SK-N-SH treated with all-trans-retinoic acid at 6 μM for 48 hours (cell line): ENCODE results near the gene SLC25A2.

Source experiments
- ARNTL ChIP-seq: fragments of 450-650 bp; formaldehyde crosslinking; IDR thresholded peaks from 2 replicates; pipeline ENCODE4 v1.5.0; 2020; ENCODE audit warnings: low read depth, mild to moderate bottlenecking, moderate library complexity, borderline replicate concordance
- CSDC2 ChIP-seq: fragments of 250-450 bp; sonication (Bioruptor Pico); IDR thresholded peaks from 2 replicates; pipeline ENCODE4 v1.5.0; 2020; ENCODE audit warnings: mild to moderate bottlenecking, moderate library complexity
- GLIS3 ChIP-seq: fragments of 250-450 bp; sonication (Bioruptor Pico); IDR thresholded peaks from 2 replicates; pipeline ENCODE4 v1.5.0; 2020; ENCODE audit warnings: mild to moderate bottlenecking, moderate library complexity
- TOX ChIP-seq: fragments of 250-450 bp; sonication (Bioruptor Pico); IDR thresholded peaks from 2 replicates; pipeline ENCODE4 v1.8.0; 2021; ENCODE audit warnings: mild to moderate bottlenecking, moderate library complexity, borderline replicate concordance
- ZFP3 ChIP-seq: fragments of 250-450 bp; sonication (Bioruptor Pico); IDR thresholded peaks from 2 replicates; pipeline ENCODE4 v1.5.0; 2020; ENCODE audit warnings: mild to moderate bottlenecking, moderate library complexity
- ZFP30 ChIP-seq: fragments of 450-650 bp; formaldehyde crosslinking; IDR thresholded peaks from 2 replicates; pipeline ENCODE4 v1.5.0; 2022; ENCODE audit warnings: mild to moderate bottlenecking, moderate library complexity
- TF ChIP-seq, protein P1 (sequence below): fragments of 250-450 bp; sonication (Bioruptor Pico); IDR thresholded peaks from 2 replicates; pipeline ENCODE4 v1.5.1; 2020; ENCODE audit warnings: low read depth, mild to moderate bottlenecking, moderate library complexity
- TF ChIP-seq, protein P2 (sequence below): fragments of 250-450 bp; sonication (Bioruptor Pico); IDR thresholded peaks from 2 replicates; pipeline ENCODE4 v1.8.0; 2020; ENCODE audit warnings: mild to moderate bottlenecking, moderate library complexity, borderline replicate concordance
- TF ChIP-seq, protein P3 (sequence below): fragments of 250-450 bp; sonication (Bioruptor Pico); IDR thresholded peaks from 2 replicates; pipeline ENCODE4 v1.8.0; 2021; ENCODE audit warnings: low read depth, mild to moderate bottlenecking, moderate library complexity, borderline replicate concordance

DNA sequence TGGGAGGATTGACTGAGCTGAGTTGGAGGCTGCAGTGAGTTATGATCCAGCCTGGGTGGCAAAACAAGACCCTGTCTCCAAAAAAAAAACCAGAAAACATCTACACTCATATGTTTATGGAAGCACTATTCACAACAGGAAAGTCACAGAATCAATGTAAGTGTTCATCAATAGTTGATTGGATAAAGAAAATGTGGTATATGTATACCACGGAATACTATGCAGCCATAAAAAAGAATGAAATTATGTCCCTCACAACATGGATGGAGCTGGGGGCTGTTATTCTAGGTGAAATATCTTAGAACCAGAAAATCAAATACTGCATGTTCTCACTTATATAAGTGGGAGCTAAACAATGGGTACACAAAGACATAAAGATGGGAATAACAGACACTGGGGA lies 2.8 kb upstream of the SLC25A2 start:
- TF ChIP-seq, protein P1, sequence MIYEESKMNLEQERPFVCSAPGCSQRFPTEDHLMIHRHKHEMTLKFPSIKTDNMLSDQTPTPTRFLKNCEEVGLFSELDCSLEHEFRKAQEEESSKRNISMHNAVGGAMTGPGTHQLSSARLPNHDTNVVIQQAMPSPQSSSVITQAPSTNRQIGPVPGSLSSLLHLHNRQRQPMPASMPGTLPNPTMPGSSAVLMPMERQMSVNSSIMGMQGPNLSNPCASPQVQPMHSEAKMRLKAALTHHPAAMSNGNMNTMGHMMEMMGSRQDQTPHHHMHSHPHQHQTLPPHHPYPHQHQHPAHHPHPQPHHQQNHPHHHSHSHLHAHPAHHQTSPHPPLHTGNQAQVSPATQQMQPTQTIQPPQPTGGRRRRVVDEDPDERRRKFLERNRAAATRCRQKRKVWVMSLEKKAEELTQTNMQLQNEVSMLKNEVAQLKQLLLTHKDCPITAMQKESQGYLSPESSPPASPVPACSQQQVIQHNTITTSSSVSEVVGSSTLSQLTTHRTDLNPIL = no peak
- TF ChIP-seq ZFP30 (CRISPR knock-in tag) (no peak), CSDC2 (CRISPR knock-in tag) (no peak), GLIS3 (CRISPR knock-in tag) (no peak), ZFP3 (CRISPR knock-in tag) (no peak), ARNTL (no peak), TOX (no peak)
- TF ChIP-seq, protein P2, sequence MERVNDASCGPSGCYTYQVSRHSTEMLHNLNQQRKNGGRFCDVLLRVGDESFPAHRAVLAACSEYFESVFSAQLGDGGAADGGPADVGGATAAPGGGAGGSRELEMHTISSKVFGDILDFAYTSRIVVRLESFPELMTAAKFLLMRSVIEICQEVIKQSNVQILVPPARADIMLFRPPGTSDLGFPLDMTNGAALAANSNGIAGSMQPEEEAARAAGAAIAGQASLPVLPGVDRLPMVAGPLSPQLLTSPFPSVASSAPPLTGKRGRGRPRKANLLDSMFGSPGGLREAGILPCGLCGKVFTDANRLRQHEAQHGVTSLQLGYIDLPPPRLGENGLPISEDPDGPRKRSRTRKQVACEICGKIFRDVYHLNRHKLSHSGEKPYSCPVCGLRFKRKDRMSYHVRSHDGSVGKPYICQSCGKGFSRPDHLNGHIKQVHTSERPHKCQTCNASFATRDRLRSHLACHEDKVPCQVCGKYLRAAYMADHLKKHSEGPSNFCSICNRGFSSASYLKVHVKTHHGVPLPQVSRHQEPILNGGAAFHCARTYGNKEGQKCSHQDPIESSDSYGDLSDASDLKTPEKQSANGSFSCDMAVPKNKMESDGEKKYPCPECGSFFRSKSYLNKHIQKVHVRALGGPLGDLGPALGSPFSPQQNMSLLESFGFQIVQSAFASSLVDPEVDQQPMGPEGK (CRISPR knock-in tag) = no peak
- TF ChIP-seq, protein P3, sequence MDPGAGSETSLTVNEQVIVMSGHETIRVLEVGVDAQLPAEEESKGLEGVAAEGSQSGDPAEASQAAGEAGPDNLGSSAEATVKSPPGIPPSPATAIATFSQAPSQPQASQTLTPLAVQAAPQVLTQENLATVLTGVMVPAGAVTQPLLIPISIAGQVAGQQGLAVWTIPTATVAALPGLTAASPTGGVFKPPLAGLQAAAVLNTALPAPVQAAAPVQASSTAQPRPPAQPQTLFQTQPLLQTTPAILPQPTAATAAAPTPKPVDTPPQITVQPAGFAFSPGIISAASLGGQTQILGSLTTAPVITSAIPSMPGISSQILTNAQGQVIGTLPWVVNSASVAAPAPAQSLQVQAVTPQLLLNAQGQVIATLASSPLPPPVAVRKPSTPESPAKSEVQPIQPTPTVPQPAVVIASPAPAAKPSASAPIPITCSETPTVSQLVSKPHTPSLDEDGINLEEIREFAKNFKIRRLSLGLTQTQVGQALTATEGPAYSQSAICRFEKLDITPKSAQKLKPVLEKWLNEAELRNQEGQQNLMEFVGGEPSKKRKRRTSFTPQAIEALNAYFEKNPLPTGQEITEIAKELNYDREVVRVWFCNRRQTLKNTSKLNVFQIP (CRISPR knock-in tag) = no peak
